ENCODE data around the gene GSN. TPM values are rescaled to one million over a fixed set of nuclear protein-coding genes. Genes with fewer than 3 reads are reported as not detected.
A peak's percentile ranks its signal among the peaks of the same experiment; 100 is the strongest.

GSN gene
- total RNA-seq, 1 experiment from 2014 or later = 278 TPM

- H3K27me3 ChIP-seq (ENCODE audit: control insufficient read depth, insufficient read depth, low read length) = no peaks in the 10 kb centered on the region
- peaks cover 96% of the 10 kb centered on the region for H3K4me1 ChIP-seq (ENCODE audit: control insufficient read depth, insufficient read depth, low read length)
- H3K4me3 ChIP-seq (ENCODE audit: low read depth in 2 of 2, low read length in 2 of 2) = no peak overlapping the region
- peak; percentile 80 for DNase-seq (ENCODE audit: low read depth, low spot score)
- H3K36me3 ChIP-seq (ENCODE audit: control insufficient read depth, insufficient read depth, low read length) = no peaks in the 10 kb centered on the region
- ChIA-PET POLR2A (interaction anchor here (0.6 kb wide), 1 partner anchor 37 kb away, joined by 4 read pairs; no protein-coding TSS in a partner anchor), CTCF (no interaction called here)
- BruUV-seq (replicated peaks) = no TSS peak
- H3K27ac ChIP-seq (ENCODE audit: low read length) = peak overlapping the region; percentile 99
- peak; percentile 59 for ATAC-seq
- in situ Hi-C loops (cut with HindIII; ENCODE audit: low pct_unique_long_range_greater_than_20kb, low sequenced_read_pairs) (no loop called here), intact Hi-C loops (cut with micrococcal nuclease; ENCODE audit: unreplicated experiment) (loop anchor here (5.0 kb wide), 1 partner anchor 69 kb away; no protein-coding TSS in a partner anchor)
- H3K9me3 ChIP-seq (ENCODE audit: control insufficient read depth, insufficient read depth, low read depth, low read length) = no peaks in the 10 kb centered on the region
- TF ChIP-seq REST (IDR thresholded peaks at IDR 0.05; ENCODE audit: insufficient read depth in 1 of 2, low read depth in 2 of 2, low read length in 1 of 2) = no peak
- no peak for TF ChIP-seq POLR2AphosphoS5 (IDR thresholded peaks at IDR 0.05; ENCODE audit: low read depth, low read length)
- TF ChIP-seq CTCF (IDR thresholded peaks at IDR 0.05) = no peak
- TF ChIP-seq TCF7L2 (IDR thresholded peaks at IDR 0.05; ENCODE audit: low read depth, low read length) = no peak
- no peak for TF ChIP-seq SIN3A (IDR thresholded peaks at IDR 0.05; ENCODE audit: borderline replicate concordance, insufficient read depth, low read depth, low read length)
These were observed 13.8 kb downstream of the GSN start for GRCh38 chr9:121281614-121282276.

GRCh38 chr9:121282277-121283079, 14.5 kb downstream of the GSN start:
- H3K36me3 ChIP-seq (ENCODE audit: control insufficient read depth, insufficient read depth, low read length) = no peaks in the 10 kb centered on the region
- no peaks in the 10 kb centered on the region for H3K27me3 ChIP-seq (ENCODE audit: control insufficient read depth, insufficient read depth, low read length)
- intact Hi-C loops (cut with micrococcal nuclease; ENCODE audit: unreplicated experiment) (loop anchor here (5.0 kb wide), 1 partner anchor 70 kb away; no protein-coding TSS in a partner anchor), in situ Hi-C loops (cut with HindIII; ENCODE audit: low pct_unique_long_range_greater_than_20kb, low sequenced_read_pairs) (no loop called here)
- ATAC-seq (no peak), DNase-seq (ENCODE audit: low read depth, low spot score) (no peak)
- no peaks in the 10 kb centered on the region for H3K9me3 ChIP-seq (ENCODE audit: control insufficient read depth, insufficient read depth, low read depth, low read length)
- TF ChIP-seq SIN3A (IDR thresholded peaks at IDR 0.05; ENCODE audit: borderline replicate concordance, insufficient read depth, low read depth, low read length) (no peak), CTCF (IDR thresholded peaks at IDR 0.05) (no peak), REST (IDR thresholded peaks at IDR 0.05; ENCODE audit: insufficient read depth in 1 of 2, low read depth in 2 of 2, low read length in 1 of 2) (no peak), POLR2AphosphoS5 (IDR thresholded peaks at IDR 0.05; ENCODE audit: low read depth, low read length) (no peak), TCF7L2 (IDR thresholded peaks at IDR 0.05; ENCODE audit: low read depth, low read length) (no peak)
- H3K27ac ChIP-seq (ENCODE audit: low read length) = peak overlapping the region; percentile 99
- BruUV-seq (replicated peaks) = no TSS peak
- no peak overlapping the region for H3K4me3 ChIP-seq (ENCODE audit: low read depth in 2 of 2, low read length in 2 of 2)
- ChIA-PET CTCF (no interaction called here), POLR2A (interaction anchor here (0.6 kb wide), 1 partner anchor 36 kb away, joined by 4 read pairs; no protein-coding TSS in a partner anchor)
- H3K4me1 ChIP-seq (ENCODE audit: control insufficient read depth, insufficient read depth, low read length) = peaks cover 94% of the 10 kb centered on the region
